GM10266 (cell line): Measurements from ENCODE around the gene USP28.

Experiments used
- DNase-seq: peaks from one replicate; pipeline ENCODE4 v3.0.0; 2012; ENCODE audit errors: extremely low spot score
- CTCF ChIP-seq: IDR thresholded peaks from 2 replicates; pipeline ENCODE4 v1.5.1; 2012; ENCODE audit warnings: mild to moderate bottlenecking, low read depth; ENCODE audit not compliant: control insufficient read depth, insufficient read depth; ENCODE audit errors: missing control alignments

Gene USP28

GRCh38 chr11:113850188-113850587 is 25.2 kb downstream of the USP28 start:
- TF ChIP-seq CTCF, result no peak
- DNase-seq, result no peak

- TF ChIP-seq CTCF, result no peak
- DNase-seq, result no peak
Observed at GRCh38 chr11:113849713-113850112, 25.7 kb downstream of the USP28 start.

- TF ChIP-seq CTCF, result no peak
- DNase-seq, result no peak
Observed at GRCh38 chr11:113847580-113847979, 27.8 kb downstream of the USP28 start.

- no peak for DNase-seq
- no peak for TF ChIP-seq CTCF
Observed at GRCh38 chr11:113847111-113847510, 28.3 kb downstream of the USP28 start.

GRCh38 chr11:113841691-113842090 is 33.7 kb downstream of the USP28 start:
- DNase-seq, result no peak
- TF ChIP-seq CTCF, result no peak

GRCh38 chr11:113840932-113841664 is 34.3 kb downstream of the USP28 start:
- DNase-seq, result no peak

GRCh38 chr11:113839842-113840241 is 35.5 kb downstream of the USP28 start:
- DNase-seq, result peak; percentile 33
- no peak for TF ChIP-seq CTCF

More at GRCh38 chr11:113840932-113841664, 34.3 kb downstream of the USP28 start:
- no peak for TF ChIP-seq CTCF
